Bone marrow (tissue), 2 donors: ENCODE measurements around the gene SLC13A4.
"Not testable (repeated sequence)": the region's sequence is repeated elsewhere in the genome, so short reads cannot be mapped to it uniquely, and the experiment has no call there.

ENCODE experiments used
- DNase-seq, 2 donors: peaks; one replicate each; lab custom pipeline; 2025; lab: John Stamatoyannopoulos, UW

SLC13A4 gene

DNA sequence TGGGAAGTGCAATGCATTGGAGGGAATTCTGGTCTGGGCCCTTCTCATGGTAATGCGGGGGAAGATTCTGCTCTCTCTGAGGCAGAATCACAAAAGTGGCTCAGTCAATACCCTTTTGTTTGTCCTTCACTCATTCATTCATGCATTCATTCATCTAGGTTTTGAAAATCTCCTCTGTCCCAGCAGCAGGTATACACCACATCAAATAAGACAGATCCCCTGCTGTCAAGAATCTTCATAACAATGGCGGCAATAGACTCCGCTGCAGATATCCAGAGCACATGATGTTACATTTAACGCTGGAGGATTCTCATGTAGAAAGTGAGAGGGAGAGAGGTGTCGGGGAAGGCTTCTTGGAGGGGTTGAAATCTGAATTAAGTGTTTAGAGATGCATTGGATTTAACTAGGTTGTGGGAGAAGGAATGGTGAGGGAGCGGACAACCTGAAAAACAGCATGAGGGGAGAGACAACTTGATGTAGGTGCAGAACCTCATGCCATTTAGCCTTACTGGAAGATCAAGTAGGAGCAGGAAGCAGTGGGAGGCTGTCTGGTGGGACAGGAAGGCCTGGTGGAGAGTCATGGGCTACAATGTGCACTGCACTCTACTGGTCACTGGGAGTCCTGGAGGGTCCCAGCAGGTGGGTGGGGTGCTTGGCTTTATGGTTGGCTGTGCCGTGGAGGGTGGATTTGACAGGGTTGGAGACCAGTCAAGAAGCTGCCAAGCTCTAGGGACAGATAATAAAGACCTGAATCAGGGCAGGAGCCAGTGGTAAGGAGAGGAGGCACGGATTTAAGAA, 25.8 kb upstream of the SLC13A4 start:
- DNase-seq, result no peak

DNA sequence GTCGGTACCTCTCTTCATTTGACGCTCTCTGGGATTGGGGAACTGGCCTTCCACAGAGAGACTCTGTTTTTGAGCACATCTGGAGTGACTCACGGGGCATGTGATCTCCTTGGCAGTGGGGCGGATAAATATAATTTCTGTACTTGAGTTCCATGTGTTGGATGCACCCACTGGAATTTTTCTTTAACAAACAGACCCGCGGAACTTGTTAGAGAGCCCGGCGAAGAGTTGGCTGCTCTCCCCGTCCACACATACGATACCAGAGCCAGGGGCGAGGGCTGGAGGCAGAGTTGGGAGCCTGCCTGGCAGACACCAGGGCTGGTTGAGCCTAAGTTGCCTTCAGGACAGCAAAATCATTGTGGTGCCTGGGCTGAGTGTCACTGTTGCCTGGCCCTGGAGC, 20.8 kb upstream of the SLC13A4 start, which contains the start of gene FAM180A:
TSS of gene FAM180A (minus strand) at position 44 of the 400 bp plus-strand sequence. CDS start 233 bp downstream, outside the sequence.
- DNase-seq, result no peak

DNA sequence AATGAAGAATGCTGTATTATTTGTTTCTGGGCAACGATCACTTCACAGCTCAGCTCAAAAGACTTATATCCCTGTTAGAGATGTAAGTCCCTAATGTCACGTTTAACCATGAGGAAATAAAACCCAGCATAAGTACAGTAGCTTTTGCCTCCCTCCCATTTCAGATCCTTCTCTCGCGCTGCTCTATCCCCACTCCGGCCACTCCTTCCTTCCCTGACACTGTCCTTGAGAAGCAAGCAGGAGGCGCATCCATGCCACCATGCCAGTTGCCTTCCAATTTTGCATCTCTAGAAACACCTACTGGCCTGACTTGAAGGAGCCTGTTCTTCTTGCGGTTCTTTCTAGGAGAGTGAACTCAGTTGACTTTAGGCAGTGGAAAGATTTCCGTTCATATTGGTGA, 19.4 kb upstream of the SLC13A4 start:
- no peak for DNase-seq

DNA sequence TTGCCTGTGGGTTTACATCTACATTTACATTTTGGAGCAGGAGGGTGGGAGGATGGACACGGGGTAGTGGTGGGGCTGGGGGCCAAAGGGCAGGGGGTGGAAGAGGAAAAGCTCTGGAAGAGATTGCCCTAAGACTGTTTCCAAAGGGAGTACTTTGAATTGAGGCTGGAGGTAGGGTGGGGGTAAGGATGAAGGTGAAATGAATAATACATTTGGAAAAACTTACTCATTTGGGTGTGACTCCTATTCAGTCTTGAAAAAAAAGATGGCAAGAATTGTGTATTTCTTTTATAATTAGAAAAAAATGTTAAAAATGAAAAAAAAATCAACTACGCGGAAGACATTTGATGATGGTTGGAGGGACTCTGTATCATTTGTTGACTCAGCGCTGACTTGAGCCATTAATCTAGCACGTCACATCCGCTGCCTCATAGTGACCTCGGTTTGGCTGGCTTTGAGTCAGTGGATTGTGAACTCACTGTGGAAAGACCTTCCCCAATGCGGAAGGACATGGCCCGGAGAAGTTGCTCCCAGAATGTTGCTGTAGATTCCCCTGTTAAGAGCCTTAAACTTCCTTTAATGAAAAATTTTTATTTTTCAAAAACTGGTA, 17.8 kb upstream of the SLC13A4 start:
- no peak for DNase-seq

DNA sequence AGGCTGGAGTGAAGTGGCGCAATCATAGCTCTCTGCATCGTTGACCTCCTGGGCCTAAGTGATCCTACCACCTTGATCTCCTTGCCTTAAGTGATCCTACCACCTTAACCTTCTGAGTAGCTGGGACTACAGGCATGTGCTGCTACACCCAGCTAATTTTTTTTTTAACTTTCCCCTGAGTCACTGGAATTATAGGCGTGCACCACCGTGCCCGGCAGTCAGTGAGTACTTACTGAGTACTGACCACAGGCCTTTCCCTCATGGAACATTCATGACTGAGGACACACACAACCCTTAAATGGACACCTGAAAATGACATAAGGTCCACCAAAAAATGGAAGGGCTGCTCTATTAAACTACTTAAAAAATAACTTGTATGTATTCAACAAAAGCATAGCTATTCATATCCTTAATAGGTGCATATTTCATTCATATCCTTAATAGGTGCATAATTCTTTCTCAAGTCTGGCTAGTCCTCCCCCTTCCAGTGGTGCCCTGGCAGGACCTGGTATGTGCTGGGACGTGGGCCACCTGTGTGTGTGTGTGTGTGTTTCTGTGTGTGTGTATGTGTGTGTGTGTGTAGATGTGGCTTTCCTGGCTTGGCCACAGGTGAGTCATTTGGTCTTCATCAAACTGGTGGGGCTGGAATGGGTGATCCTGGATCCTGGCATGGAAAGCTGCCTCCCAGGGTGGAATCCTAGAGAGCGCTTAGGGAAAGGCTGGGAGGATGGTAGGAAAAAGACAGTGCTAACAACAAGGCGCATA, 17.1 kb upstream of the SLC13A4 start:
- DNase-seq, result no peak

DNA sequence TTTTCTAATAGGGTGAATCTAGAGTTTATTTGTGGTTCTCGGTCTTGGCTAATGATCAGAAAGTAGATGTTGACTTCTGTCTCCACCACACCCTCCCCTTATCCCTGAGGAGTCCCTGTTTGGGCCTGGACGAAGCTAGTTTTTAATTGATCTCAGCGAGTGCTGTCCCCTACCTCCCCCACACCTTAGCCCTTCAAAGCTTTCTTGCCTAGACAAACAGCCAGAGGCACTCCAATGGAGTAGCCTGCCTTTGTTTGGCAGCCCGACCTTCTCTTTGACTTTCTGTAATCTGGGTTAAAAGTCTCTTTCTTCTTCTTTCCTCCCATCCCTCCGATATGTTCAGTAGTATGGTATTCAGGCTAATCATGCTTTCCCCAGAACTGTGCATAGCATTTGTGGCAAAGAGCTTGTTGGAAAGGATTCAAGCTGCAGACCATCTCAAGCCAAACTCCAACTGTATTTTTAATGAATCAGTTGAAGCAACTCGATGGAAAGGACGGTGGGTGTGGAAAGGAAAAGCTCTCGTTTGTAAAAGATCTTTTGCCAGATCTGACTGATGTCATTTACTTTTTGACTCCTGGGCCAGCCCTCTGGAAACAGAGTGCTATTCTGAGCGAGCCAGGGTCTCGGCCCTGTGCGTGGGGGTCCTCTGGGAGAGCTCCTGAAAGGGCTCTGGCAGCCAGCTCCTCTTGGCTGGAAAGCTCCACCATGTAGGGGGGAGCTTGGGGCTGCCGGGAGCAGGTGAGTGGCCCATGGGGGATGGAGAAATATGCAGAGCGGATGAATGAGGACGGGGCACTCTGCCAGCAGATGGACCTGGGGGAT, 16.1 kb upstream of the SLC13A4 start:
- DNase-seq, result no peak

DNA sequence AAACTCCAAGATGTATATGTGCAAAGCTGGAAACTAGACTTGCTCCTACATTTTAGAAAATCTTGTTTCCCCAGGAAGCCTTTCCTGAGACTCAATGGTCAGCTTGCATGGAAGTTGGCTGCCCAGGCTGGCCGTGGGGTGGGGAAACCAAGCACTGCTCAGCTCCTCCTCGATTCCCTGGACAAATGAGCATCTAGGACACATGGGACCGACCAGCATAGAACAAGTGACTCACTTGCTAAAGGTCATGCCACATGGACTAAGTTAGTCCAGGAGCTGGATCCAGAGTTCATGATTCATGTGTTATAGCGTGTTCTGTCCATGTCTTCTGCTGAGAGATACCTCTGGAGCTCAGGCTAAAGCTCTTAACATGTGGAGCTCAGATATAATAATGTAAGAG, 14.4 kb upstream of the SLC13A4 start:
- no peak for DNase-seq

DNA sequence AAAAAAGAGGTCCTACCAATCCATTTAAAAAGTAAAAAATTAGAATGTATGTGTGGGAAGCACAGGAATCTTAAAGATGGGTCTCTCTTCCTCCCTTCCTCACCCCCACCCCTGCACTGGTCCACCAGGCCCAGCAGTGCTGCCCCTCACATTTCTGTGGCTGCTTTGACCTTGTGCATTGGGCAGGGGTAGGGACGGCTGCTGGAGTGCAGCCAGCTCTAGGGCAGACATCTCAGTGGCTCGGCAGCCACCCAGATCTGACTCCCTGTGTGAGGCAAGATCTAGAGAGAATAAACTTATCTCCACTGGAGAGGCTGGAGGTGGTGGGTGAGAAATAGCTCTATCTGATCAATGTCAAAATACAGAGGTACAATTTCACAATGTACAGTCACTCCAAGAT, 13.9 kb upstream of the SLC13A4 start:
- no peak for DNase-seq

DNA sequence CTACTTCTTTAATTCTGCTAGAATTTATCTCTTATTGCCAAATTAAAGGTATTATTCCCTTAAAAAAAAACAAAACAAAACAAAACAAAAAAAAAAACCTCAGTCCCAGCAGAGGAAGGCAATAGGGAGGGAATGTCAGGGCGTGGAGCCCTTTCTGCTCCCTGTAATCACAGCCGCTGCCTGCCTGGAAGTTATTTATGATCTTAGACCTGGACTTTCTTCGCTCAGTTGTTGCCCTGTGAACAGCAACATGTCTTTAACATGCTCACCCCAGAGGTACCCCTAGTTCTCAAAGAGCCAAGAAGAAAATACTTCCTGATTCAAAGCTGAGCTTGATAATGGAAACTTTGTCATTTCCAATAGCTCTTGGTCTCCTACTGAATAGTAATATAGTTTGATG, 12.9 kb upstream of the SLC13A4 start:
- DNase-seq, result no peak

DNA sequence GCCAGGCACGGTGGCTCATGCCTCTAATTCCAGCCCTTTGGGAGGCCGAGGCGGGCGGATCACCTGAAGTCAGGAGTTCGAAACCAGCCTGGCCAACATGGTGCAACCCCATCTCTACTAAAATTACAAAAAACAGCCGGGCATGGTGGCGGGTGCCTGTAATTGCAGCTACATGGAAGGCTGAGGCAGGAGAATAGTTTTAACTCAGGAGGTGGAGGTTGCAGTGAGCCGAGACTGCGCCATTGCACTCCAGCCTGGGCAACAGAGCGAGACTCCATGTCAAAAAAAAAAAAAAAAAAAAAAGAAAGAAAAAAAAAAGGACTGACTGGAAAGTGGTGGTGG, 9.3 kb upstream of the SLC13A4 start:
- DNase-seq, result not testable (repeated sequence)

DNA sequence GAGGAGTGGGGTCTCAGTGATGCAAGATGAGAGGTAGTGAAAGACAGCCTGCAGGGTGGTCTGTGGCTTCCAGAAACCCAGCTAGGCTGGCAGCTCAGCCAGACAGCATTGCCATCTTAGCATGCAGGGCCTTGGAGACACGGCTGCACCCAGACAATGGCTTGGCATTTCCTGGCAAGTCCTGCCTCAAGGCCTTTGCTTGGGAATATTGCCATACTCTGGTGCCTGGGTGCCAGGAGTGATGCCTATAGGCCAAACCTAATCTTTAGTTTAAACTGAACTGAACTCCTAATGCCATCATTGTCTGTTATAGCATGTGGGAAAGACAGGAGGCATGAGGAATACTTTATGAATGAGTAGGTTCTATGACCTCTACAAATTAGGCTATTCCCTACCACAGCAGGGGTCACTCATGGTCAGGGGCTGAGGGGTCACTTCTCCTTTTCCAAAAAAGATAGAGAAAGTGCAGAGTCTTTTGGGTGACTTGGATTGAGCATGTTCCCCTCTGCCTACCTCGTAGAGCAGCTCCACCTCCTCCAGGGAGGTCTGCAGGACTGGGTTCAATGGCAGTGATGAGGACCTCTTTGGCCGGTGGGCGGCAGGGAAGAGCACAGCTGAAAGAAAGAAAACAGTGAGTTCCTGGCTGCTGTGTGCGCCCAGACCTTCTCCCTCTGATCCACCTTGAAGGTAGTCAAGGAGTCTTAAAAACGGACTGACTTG, 8.8 kb upstream of the SLC13A4 start:
- no peak for DNase-seq

DNA sequence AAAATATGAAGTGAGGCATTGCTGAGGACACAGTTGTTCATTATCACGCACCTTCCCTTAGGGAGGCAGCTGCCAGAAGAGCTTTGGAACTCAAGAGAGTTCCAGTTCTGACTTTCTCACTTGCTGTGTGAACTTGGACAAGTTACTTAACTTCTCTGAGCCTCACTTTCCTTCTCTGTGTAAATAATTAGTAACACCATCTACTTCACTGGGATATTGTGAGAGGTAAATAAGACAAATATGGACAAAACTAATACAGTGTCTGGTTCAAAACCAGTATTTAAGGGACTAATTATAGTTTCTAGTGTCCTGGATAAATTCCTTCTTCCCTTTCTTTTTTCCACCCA, 6.3 kb upstream of the SLC13A4 start:
- no peak for DNase-seq

DNA sequence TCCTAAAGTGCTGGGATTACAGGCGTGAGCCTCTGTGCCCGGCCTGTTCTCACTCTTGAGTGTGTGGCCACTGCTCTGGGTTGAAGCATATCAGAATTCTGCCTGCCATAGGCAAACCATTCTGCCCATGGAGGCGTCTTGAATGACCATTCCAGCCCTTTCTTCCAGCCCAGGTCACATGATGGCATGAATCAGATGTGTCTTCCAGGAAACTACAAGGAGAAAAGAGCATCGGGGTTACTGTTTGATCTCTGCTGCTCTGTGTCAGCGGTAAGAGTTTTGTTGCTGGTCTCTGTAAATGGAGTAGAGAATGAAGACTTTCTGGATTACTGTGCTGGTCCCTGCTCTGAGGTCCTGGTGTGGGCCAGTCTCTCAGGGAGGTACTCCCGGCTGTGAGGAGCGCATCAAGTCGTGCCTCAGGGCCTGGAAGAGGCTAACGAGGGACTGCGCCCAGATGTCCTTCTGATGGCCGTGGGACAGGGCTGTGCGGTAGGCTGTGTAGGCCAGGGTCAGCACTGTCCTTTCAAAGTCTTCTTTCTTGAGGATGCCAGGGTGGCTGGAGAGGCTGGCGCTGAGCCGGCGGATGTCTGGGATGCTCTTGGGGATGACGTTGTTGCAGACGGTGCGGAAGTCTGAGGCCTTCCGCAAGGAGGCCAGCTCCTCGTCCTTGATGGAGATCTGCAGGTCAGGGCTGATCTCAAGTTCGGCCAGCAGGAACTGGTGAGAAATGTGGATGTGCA, 5.8 kb upstream of the SLC13A4 start:
- DNase-seq, result no peak

DNA sequence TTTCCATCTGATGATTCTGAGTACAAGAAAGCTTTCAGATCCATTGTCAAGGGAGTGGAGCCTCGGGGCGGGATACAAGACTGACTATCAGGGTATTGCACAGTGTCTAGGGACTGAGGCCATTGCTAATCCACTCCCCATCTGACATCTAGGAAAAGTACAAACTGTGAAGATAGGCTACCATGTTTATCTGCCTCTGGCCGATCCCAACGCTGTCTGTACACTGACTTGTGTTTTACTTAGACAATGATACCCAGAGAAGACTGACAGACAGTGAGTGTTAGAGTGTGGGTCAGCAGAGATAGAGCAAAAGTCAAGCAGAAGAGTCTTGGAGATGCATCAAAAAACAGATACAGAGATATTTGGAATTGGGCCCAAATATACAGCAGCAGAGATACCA, 3.1 kb upstream of the SLC13A4 start:
- no peak for DNase-seq

DNA sequence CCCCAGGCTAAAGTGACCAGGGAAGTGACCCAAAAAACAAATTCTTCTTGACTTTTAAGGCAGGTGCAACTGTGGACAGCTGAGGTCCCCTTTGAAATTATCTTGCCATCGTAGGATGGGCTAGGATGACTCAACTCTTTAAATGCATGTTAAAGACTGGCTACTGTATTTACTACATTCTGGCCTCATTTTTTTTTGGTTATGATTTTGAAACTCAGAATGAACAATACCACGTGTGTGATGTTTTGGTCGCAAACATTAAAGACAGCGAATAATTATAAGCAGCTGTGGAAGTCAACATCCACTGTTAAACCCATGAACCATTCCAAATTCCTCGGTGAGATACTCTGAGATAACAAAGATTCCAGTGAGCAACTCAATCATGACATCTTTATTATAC, 1.2 kb upstream of the SLC13A4 start:
- no peak for DNase-seq

DNA sequence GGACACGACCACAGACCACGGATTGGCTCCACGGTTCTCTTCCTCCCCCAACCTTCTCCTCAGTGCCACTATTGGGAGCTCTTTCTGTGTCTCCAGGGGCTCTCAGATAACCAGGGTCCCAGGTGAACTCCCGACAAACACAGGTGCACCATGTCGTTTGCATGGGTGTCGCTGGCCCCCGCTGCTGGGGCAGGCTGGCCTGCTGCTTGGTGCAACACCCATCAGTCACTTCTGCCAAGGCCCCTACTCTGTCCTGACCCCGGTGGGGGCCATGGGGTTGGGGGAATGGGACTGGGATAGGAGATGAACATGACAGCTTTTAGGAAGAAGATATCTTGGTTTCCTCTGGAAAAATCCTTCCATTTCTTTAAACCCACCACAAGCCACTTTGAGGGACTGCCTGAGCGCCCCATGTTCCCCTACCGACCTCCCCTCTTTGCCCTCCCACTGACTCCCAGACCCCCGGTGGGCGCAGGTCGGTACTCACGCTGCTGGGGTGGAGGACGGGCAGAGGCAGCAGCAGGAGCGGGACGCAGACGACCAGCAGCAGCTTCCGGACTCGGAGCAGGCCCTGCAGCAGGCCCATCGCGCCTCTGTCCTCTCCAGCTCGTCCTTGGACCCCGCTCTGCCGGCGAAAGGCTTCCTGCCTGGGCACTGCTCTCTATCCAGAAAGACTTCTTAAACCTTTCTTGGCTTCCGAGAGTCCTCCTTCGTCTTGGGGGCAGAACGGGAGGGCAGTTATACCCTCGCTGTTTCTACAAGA, 894 bp downstream of the SLC13A4 start:
- no peak for DNase-seq

DNA sequence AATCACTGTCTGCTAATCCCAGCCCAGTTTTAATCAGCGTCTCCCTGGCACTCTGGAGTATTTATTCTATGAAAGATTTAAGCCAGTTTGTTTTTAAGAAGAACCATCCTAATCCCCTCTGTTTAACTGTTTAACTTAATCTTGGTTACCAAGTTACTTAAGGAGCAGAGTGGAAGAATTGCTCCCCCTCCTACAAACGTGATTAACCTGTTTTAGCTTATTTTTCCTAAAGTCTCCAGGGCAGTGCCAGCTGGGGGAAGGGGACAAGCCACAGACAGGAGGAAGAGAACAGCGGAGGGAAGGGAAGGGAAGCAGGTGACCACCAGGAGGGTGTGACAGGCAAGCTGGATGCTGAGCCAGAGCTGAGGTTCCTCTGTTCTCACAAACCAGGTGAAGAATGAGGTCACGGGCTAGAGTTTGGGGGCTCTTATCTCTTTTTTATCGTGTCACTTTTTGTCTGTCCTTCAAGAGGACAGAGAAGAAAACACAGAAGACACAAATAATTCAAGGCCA, 1.7 kb downstream of the SLC13A4 start:
- no peak for DNase-seq

DNA sequence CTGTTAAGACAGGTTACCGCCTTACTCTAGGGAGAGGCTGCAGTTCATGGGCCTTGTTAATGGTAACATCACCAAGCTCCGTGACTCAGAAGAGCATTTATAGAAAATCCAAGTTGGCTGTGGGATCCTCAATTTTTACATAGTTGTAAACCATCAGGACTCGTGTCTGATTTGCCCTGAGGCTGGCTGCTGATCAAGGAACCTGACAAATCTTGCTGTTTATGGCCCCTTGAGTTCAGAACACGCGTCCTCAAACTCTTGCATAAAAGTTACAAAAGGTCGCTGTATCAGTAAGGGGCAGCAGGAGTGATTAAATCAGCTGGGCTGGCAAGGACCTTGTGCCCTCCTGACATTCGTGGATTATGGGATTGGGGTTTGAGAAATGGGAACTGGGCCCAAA, 4.6 kb downstream of the SLC13A4 start:
- no peak for DNase-seq

DNA sequence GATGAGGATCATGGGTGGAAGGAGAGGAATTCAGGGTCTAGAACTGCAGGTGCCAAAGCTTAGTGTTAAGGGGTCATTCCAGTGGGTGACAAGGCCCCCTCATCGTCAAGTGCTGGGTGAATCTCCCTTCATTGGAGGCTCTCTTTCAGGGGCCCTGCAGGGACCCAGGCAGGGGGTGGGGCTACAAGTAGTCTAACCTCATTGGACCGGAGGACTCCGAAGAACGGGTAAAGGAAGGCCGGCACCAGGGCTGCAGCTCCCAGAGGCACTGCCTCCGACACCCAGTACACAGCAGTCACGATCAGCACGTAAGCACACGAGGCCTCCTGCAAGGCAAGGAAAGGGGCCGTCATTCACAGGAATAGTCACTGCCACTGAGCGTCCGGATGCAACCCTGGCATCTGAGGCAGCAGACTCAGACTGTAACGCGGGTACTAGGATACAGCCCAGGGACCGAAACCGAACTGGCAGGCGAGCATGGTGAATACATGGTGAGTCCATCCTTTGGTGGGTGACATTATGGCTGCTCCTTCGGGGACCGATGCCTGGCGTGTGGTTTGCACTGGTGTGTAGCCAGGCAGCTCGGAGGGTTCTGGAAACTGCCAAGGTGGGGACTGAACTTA, 6.7 kb downstream of the SLC13A4 start:
- DNase-seq, result no peak

DNA sequence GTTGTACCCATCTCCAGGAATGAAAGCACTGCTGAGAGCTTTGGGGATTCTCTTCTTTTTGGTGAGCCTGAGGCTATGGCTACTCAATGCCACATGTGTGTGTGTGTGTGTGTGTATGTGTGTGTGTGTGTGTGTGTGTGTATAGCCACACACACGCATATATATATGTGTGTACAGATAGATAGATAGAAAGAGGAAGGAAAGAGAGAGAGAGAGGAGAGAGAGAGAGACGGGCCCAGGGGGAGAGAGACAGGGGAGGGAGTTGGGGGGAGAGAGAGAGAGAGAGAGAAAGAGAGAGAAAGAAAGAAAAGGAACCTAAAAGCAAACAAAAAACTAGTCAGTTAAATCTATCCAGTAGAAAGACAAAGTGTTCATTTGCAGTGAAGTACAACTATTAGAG, 8.3 kb downstream of the SLC13A4 start:
- DNase-seq, result no peak
